ENCODE measurements around the gene TNFAIP8L2. TPM values are rescaled to one million over a fixed set of nuclear protein-coding genes. Genes with fewer than 3 reads are reported as not detected.

Gene TNFAIP8L2
- total and polyA plus RNA-seq, 2 donors, result 30.0 to 32.8 TPM

GRCh38 chr1:151143986-151144385 is 12.5 kb upstream of the TNFAIP8L2 start:
- H3K27ac ChIP-seq (ENCODE audit: low read depth in 1 of 2, low read length in 1 of 2), result no peak overlapping the region
- peaks cover 0 to 6% of the 10 kb centered on the region in 2 donors for H3K9me3 ChIP-seq (ENCODE audit: control insufficient read depth in 2 of 2, insufficient read depth in 1 of 2, low read length in 1 of 2)
- H3K4me3 ChIP-seq (ENCODE audit: low read length in 2 of 2), result no peak overlapping the region
- WGBS, result 93% methylated on average over 5 of the region's 5 CpGs
- no peaks in the 10 kb centered on the region for H3K36me3 ChIP-seq (ENCODE audit: control insufficient read depth in 2 of 2, insufficient read depth in 2 of 2, low read length in 1 of 2)
- peaks cover 6 to 39% of the 10 kb centered on the region in 2 donors for H3K4me1 ChIP-seq (ENCODE audit: control insufficient read depth in 2 of 2, insufficient read depth in 2 of 2, low read length in 2 of 2)
- H3K27me3 ChIP-seq (ENCODE audit: control insufficient read depth in 2 of 2, insufficient read depth in 1 of 2, low read length in 1 of 2), result peaks cover 0 to 21% of the 10 kb centered on the region in 2 donors
- DNase-seq (ENCODE audit: low read depth in 6 of 9, low spot score in 9 of 9), result no peak

- Histone ChIP-seq H3K9me3 (ENCODE audit: control insufficient read depth in 2 of 2, insufficient read depth in 1 of 2, low read length in 1 of 2) (peaks cover 0 to 6% of the 10 kb centered on the region in 2 donors), H3K4me3 (ENCODE audit: low read length in 2 of 2) (no peak overlapping the region), H3K36me3 (ENCODE audit: control insufficient read depth in 2 of 2, insufficient read depth in 2 of 2, low read length in 1 of 2) (no peaks in the 10 kb centered on the region), H3K27me3 (ENCODE audit: control insufficient read depth in 2 of 2, insufficient read depth in 1 of 2, low read length in 1 of 2) (peaks cover 0 to 21% of the 10 kb centered on the region in 2 donors), H3K27ac (ENCODE audit: low read depth in 1 of 2, low read length in 1 of 2) (no peak overlapping the region), H3K4me1 (ENCODE audit: control insufficient read depth in 2 of 2, insufficient read depth in 2 of 2, low read length in 2 of 2) (peaks cover 6 to 39% of the 10 kb centered on the region in 2 donors)
- DNase-seq (ENCODE audit: low read depth in 6 of 9, low spot score in 9 of 9), result no peak
- 86% methylated on average over 7 of the region's 7 CpGs for WGBS
Observed at GRCh38 chr1:151144474-151145303, 11.8 kb upstream of the TNFAIP8L2 start.

- whole genome bisulfite sequencing, result 43% methylated on average over 43 of the region's 43 CpGs
- peak in 1 of 9 donors; percentile 54 for DNase-seq (ENCODE audit: low read depth in 6 of 9, low spot score in 9 of 9)
Observed at GRCh38 chr1:151145304-151146071, 11.0 kb upstream of the TNFAIP8L2 start.

GRCh38 chr1:151146072-151146411 is 10.4 kb upstream of the TNFAIP8L2 start:
- Histone ChIP-seq H3K36me3 (ENCODE audit: control insufficient read depth in 2 of 2, insufficient read depth in 2 of 2, low read length in 1 of 2) (no peaks in the 10 kb centered on the region), H3K4me3 (ENCODE audit: low read length in 2 of 2) (peak overlapping the region; percentile 82 to 89), H3K27me3 (ENCODE audit: control insufficient read depth in 2 of 2, insufficient read depth in 1 of 2, low read length in 1 of 2) (peaks cover 0 to 21% of the 10 kb centered on the region in 2 donors), H3K27ac (ENCODE audit: low read depth in 1 of 2, low read length in 1 of 2) (no peak overlapping the region), H3K9me3 (ENCODE audit: control insufficient read depth in 2 of 2, insufficient read depth in 1 of 2, low read length in 1 of 2) (peaks cover 0 to 6% of the 10 kb centered on the region in 2 donors), H3K4me1 (ENCODE audit: control insufficient read depth in 2 of 2, insufficient read depth in 2 of 2, low read length in 2 of 2) (peaks cover 6 to 39% of the 10 kb centered on the region in 2 donors)
- DNase-seq (ENCODE audit: low read depth in 6 of 9, low spot score in 9 of 9), result no peak
- WGBS, result 3% methylated on average over 26 of the region's 26 CpGs

More at GRCh38 chr1:151145304-151146071, 11.0 kb upstream of the TNFAIP8L2 start:
- Histone ChIP-seq H3K27ac (ENCODE audit: low read depth in 1 of 2, low read length in 1 of 2) (no peak overlapping the region), H3K27me3 (ENCODE audit: control insufficient read depth in 2 of 2, insufficient read depth in 1 of 2, low read length in 1 of 2) (peaks cover 0 to 21% of the 10 kb centered on the region in 2 donors), H3K9me3 (ENCODE audit: control insufficient read depth in 2 of 2, insufficient read depth in 1 of 2, low read length in 1 of 2) (peaks cover 0 to 6% of the 10 kb centered on the region in 2 donors), H3K4me1 (ENCODE audit: control insufficient read depth in 2 of 2, insufficient read depth in 2 of 2, low read length in 2 of 2) (peaks cover 6 to 39% of the 10 kb centered on the region in 2 donors), H3K36me3 (ENCODE audit: control insufficient read depth in 2 of 2, insufficient read depth in 2 of 2, low read length in 1 of 2) (no peaks in the 10 kb centered on the region), H3K4me3 (ENCODE audit: low read length in 2 of 2) (peak overlapping the region; percentile 82 to 89)

GRCh38 chr1:151146412-151147131 is 9.9 kb upstream of the TNFAIP8L2 start, which contains the start of gene SEMA6C:
SEMA6C (minus strand) TSS chr1:151146631; CDS start chr1:151142621, 4,010 bp downstream.
- Histone ChIP-seq H3K27ac (ENCODE audit: low read depth in 1 of 2, low read length in 1 of 2) (no peak within 1 kb of the TSS), H3K4me1 (ENCODE audit: control insufficient read depth in 2 of 2, insufficient read depth in 2 of 2, low read length in 2 of 2) (peaks cover 6 to 39% of the 10 kb centered on the region in 2 donors), H3K27me3 (ENCODE audit: control insufficient read depth in 2 of 2, insufficient read depth in 1 of 2, low read length in 1 of 2) (peaks cover 0 to 21% of the 10 kb centered on the region in 2 donors), H3K36me3 (ENCODE audit: control insufficient read depth in 2 of 2, insufficient read depth in 2 of 2, low read length in 1 of 2) (no peaks in the 10 kb centered on the region), H3K9me3 (ENCODE audit: control insufficient read depth in 2 of 2, insufficient read depth in 1 of 2, low read length in 1 of 2) (peaks cover 0 to 6% of the 10 kb centered on the region in 2 donors), H3K4me3 (ENCODE audit: low read length in 2 of 2) (peak within 1 kb of the TSS; percentile 82 to 89)
- DNase-seq (ENCODE audit: low read depth in 6 of 9, low spot score in 9 of 9), result peak in 8 of 9 donors; percentile 61 to 91 (median 78)
- under 1% methylated on average over 61 of the region's 61 CpGs for WGBS

GRCh38 chr1:151147132-151147503 is 9.3 kb upstream of the TNFAIP8L2 start:
- WGBS, result 25% methylated on average over 7 of the region's 7 CpGs
- Histone ChIP-seq H3K4me1 (ENCODE audit: control insufficient read depth in 2 of 2, insufficient read depth in 2 of 2, low read length in 2 of 2) (peaks cover 6 to 39% of the 10 kb centered on the region in 2 donors), H3K36me3 (ENCODE audit: control insufficient read depth in 2 of 2, insufficient read depth in 2 of 2, low read length in 1 of 2) (no peaks in the 10 kb centered on the region), H3K9me3 (ENCODE audit: control insufficient read depth in 2 of 2, insufficient read depth in 1 of 2, low read length in 1 of 2) (peaks cover 0 to 6% of the 10 kb centered on the region in 2 donors), H3K27ac (ENCODE audit: low read depth in 1 of 2, low read length in 1 of 2) (no peak overlapping the region), H3K4me3 (ENCODE audit: low read length in 2 of 2) (peak overlapping the region; percentile 82 to 89), H3K27me3 (ENCODE audit: control insufficient read depth in 2 of 2, insufficient read depth in 1 of 2, low read length in 1 of 2) (peaks cover 0 to 21% of the 10 kb centered on the region in 2 donors)
- no peak for DNase-seq (ENCODE audit: low read depth in 6 of 9, low spot score in 9 of 9)

GRCh38 chr1:151147665-151148064 is 8.8 kb upstream of the TNFAIP8L2 start:
- DNase-seq (ENCODE audit: low read depth in 6 of 9, low spot score in 9 of 9), result no peak
- no peak overlapping the region for H3K27ac ChIP-seq (ENCODE audit: low read depth in 1 of 2, low read length in 1 of 2)
- H3K9me3 ChIP-seq (ENCODE audit: control insufficient read depth in 2 of 2, insufficient read depth in 1 of 2, low read length in 1 of 2), result peaks cover 0 to 6% of the 10 kb centered on the region in 2 donors
- peaks cover 0 to 21% of the 10 kb centered on the region in 2 donors for H3K27me3 ChIP-seq (ENCODE audit: control insufficient read depth in 2 of 2, insufficient read depth in 1 of 2, low read length in 1 of 2)
- peaks cover 6 to 39% of the 10 kb centered on the region in 2 donors for H3K4me1 ChIP-seq (ENCODE audit: control insufficient read depth in 2 of 2, insufficient read depth in 2 of 2, low read length in 2 of 2)
- H3K4me3 ChIP-seq (ENCODE audit: low read length in 2 of 2), result no peak overlapping the region
- 98% methylated on average over 2 of the region's 2 CpGs for WGBS
- H3K36me3 ChIP-seq (ENCODE audit: control insufficient read depth in 2 of 2, insufficient read depth in 2 of 2, low read length in 1 of 2), result no peaks in the 10 kb centered on the region

- WGBS, result 5% methylated on average over 6 of the region's 6 CpGs
- H3K27ac ChIP-seq (ENCODE audit: low read depth in 1 of 2, low read length in 1 of 2), result peak overlapping the region; percentile 88 to 91
Observed at GRCh38 chr1:151157067-151157531, 650 bp downstream of the TNFAIP8L2 start.

More at GRCh38 chr1:151157067-151157531, 650 bp downstream of the TNFAIP8L2 start:
- H3K4me1 ChIP-seq (ENCODE audit: control insufficient read depth in 2 of 2, insufficient read depth in 2 of 2, low read length in 2 of 2), result peaks cover 19 to 46% of the 10 kb centered on the region in 2 donors
- H3K9me3 ChIP-seq (ENCODE audit: control insufficient read depth in 2 of 2, insufficient read depth in 1 of 2, low read length in 1 of 2), result no peaks in the 10 kb centered on the region
- peak in 8 of 9 donors; percentile 50 to 89 (median 72) for DNase-seq (ENCODE audit: low read depth in 6 of 9, low spot score in 9 of 9)
- peak overlapping the region; percentile 61 to 73 for H3K4me3 ChIP-seq (ENCODE audit: low read length in 2 of 2)
- H3K36me3 ChIP-seq (ENCODE audit: control insufficient read depth in 2 of 2, insufficient read depth in 2 of 2, low read length in 1 of 2), result peaks cover 21 to 38% of the 10 kb centered on the region in 2 donors
- H3K27me3 ChIP-seq (ENCODE audit: control insufficient read depth in 2 of 2, insufficient read depth in 1 of 2, low read length in 1 of 2), result no peaks in the 10 kb centered on the region

Measured in thymus (tissue), 11 donors.